ENCODE data around the gene PDGFRA. TPM values are rescaled to one million over a fixed set of nuclear protein-coding genes. Genes with fewer than 3 reads are reported as not detected.

PDGFRA gene
- total and polyA plus RNA-seq, 8 donors, result 50.3 to 151 (median 113) TPM

GRCh38 chr4:54278216-54278615 is 49.1 kb downstream of the PDGFRA start:
- H3K4me1 ChIP-seq, result peaks cover 6 to 11% of the 10 kb centered on the region in 2 donors
- intact Hi-C loops (cut with DNase I), result no loop called here
- H3K9me3 ChIP-seq, result peaks cover 0 to 6% of the 10 kb centered on the region in 2 donors
- no peak overlapping the region for H3K27ac ChIP-seq
- ATAC-seq (no peak), DNase-seq (no peak)
- H3K36me3 ChIP-seq, result no peaks in the 10 kb centered on the region
- no peaks in the 10 kb centered on the region for H3K27me3 ChIP-seq
- no peak overlapping the region for H3K4me3 ChIP-seq
- no peak for TF ChIP-seq CTCF (IDR thresholded peaks at IDR 0.05)

GRCh38 chr4:54281054-54281766 is 52.1 kb downstream of the PDGFRA start:
- DNase-seq (peak in 3 of 4 donors; percentile 9 to 65 (median 16)), ATAC-seq (peak; percentile 79)
- TF ChIP-seq CTCF (IDR thresholded peaks at IDR 0.05), result no peak
- no peaks in the 10 kb centered on the region for H3K27me3 ChIP-seq
- H3K36me3 ChIP-seq, result no peaks in the 10 kb centered on the region
- peaks cover 0 to 22% of the 10 kb centered on the region in 2 donors for H3K9me3 ChIP-seq
- H3K27ac ChIP-seq, result peak overlapping the region; percentile 2 to 24
- peaks cover 6 to 11% of the 10 kb centered on the region in 2 donors for H3K4me1 ChIP-seq
- no peak overlapping the region for H3K4me3 ChIP-seq
- intact Hi-C loops (cut with DNase I), result no loop called here

- no peak for ATAC-seq
These were observed 53.7 kb downstream of the PDGFRA start for GRCh38 chr4:54282837-54283236.

GRCh38 chr4:54289316-54289715 is 60.2 kb downstream of the PDGFRA start:
- H3K36me3 ChIP-seq, result no peaks in the 10 kb centered on the region
- H3K4me3 ChIP-seq, result no peak overlapping the region
- H3K27ac ChIP-seq, result no peak overlapping the region
- intact Hi-C loops (cut with DNase I), result no loop called here
- H3K9me3 ChIP-seq, result peaks cover 0 to 4% of the 10 kb centered on the region in 2 donors
- H3K4me1 ChIP-seq, result no peaks in the 10 kb centered on the region
- DNase-seq (no peak), ATAC-seq (no peak)
- TF ChIP-seq CTCF (IDR thresholded peaks at IDR 0.05), result no peak
- no peaks in the 10 kb centered on the region for H3K27me3 ChIP-seq

More at GRCh38 chr4:54282837-54283236, 53.7 kb downstream of the PDGFRA start:
- DNase-seq, result no peak
- intact Hi-C loops (cut with DNase I), result no loop called here
- Histone ChIP-seq H3K9me3 (peaks cover 0 to 22% of the 10 kb centered on the region in 2 donors), H3K4me1 (peaks cover 0 to 1% of the 10 kb centered on the region in 2 donors), H3K27me3 (no peaks in the 10 kb centered on the region), H3K27ac (no peak overlapping the region), H3K4me3 (no peak overlapping the region), H3K36me3 (no peaks in the 10 kb centered on the region)
- TF ChIP-seq CTCF (IDR thresholded peaks at IDR 0.05), result no peak

- intact Hi-C loops (cut with DNase I), result no loop called here
- no peak for ATAC-seq
- no peak for DNase-seq
- no peak for TF ChIP-seq CTCF (IDR thresholded peaks at IDR 0.05)
- Histone ChIP-seq H3K27ac (no peak overlapping the region), H3K9me3 (no peaks in the 10 kb centered on the region), H3K4me3 (no peak overlapping the region), H3K4me1 (no peaks in the 10 kb centered on the region), H3K27me3 (no peaks in the 10 kb centered on the region), H3K36me3 (no peaks in the 10 kb centered on the region)
These were observed 61.9 kb downstream of the PDGFRA start for GRCh38 chr4:54290980-54291379.
